Measurements from ENCODE around the gene SMPD4. TPM values are rescaled to one million over a fixed set of nuclear protein-coding genes. Genes with fewer than 3 reads are reported as not detected.
"Not testable (repeated sequence)": the region's sequence is repeated elsewhere in the genome, so short reads cannot be mapped to it uniquely, and the experiment has no call there.

The SMPD4 gene
- total RNA-seq, 4 donors from 2014 or later, result 27.3 to 46.3 (median 36.9) TPM

- no peak overlapping the region for H3K27ac ChIP-seq (replicated peaks in 1 of 4)
- no peak overlapping the region for H3K4me3 ChIP-seq
- intact Hi-C loops (cut with DNase I), result no loop called here
- TF ChIP-seq CTCF (IDR thresholded peaks at IDR 0.05) (no peak), EP300 (IDR thresholded peaks at IDR 0.05) (no peak), POLR2AphosphoS5 (IDR thresholded peaks at IDR 0.05) (no peak), POLR2A (IDR thresholded peaks at IDR 0.05; ENCODE audit: low read depth) (no peak)
- no peaks in the 10 kb centered on the region for H3K27me3 ChIP-seq
- 82% methylated on average over 12 of the region's 15 CpGs for WGBS
- H3K36me3 ChIP-seq, result peaks cover 0 to 32% (median 12%) of the 10 kb centered on the region in 4 donors
- H3K9me3 ChIP-seq, result no peaks in the 10 kb centered on the region
- H3K4me1 ChIP-seq, result no peaks in the 10 kb centered on the region
- no peak for DNase-seq (ENCODE audit: extremely low spot score)
Measured at GRCh38 chr2:130190237-130190636, 8.8 kb upstream of the SMPD4 start.

GRCh38 chr2:130188958-130189357 lies 7.6 kb upstream of the SMPD4 start:
- H3K4me3 ChIP-seq; H3K27ac ChIP-seq (replicated peaks in 1 of 4); H3K9me3 ChIP-seq; H3K4me1 ChIP-seq; DNase-seq (ENCODE audit: extremely low spot score); H3K27me3 ChIP-seq; intact Hi-C loops (cut with DNase I): not testable (repeated sequence)
- WGBS, result no CpG with 5 or more reads among the region's 4 CpGs
- peaks cover 0 to 32% (median 14%) of the 10 kb centered on the region in 4 donors for H3K36me3 ChIP-seq

- H3K4me3 ChIP-seq; H3K27ac ChIP-seq (replicated peaks in 1 of 4); H3K27me3 ChIP-seq; DNase-seq (ENCODE audit: extremely low spot score); H3K9me3 ChIP-seq; intact Hi-C loops (cut with DNase I): not testable (repeated sequence)
- 88% methylated on average over 14 of the region's 17 CpGs for WGBS
- Histone ChIP-seq H3K4me1 (peaks cover 9 to 14% (median 11%) of the 10 kb centered on the region in 4 donors), H3K36me3 (peaks cover 0 to 32% (median 14%) of the 10 kb centered on the region in 4 donors)
Measured at GRCh38 chr2:130187859-130188792, 6.7 kb upstream of the SMPD4 start.

- no peaks in the 10 kb centered on the region for H3K27me3 ChIP-seq
- H3K4me1 ChIP-seq, result peaks cover 12 to 19% (median 15%) of the 10 kb centered on the region in 4 donors
- no peak overlapping the region for H3K27ac ChIP-seq (replicated peaks in 1 of 4)
- intact Hi-C loops (cut with DNase I), result no loop called here
- peaks cover 0 to 32% (median 14%) of the 10 kb centered on the region in 4 donors for H3K36me3 ChIP-seq
- no peak overlapping the region for H3K4me3 ChIP-seq
- no peak for DNase-seq (ENCODE audit: extremely low spot score)
- TF ChIP-seq CTCF (IDR thresholded peaks at IDR 0.05), result no peak
- TF ChIP-seq EP300 (IDR thresholded peaks at IDR 0.05), result no peak
- 79% methylated on average over 4 of the region's 8 CpGs for WGBS
- no peaks in the 10 kb centered on the region for H3K9me3 ChIP-seq
Measured at GRCh38 chr2:130187268-130187667, 5.9 kb upstream of the SMPD4 start.

- Histone ChIP-seq H3K4me3 (no peak overlapping the region), H3K9me3 (no peaks in the 10 kb centered on the region), H3K4me1 (peaks cover 12 to 19% (median 15%) of the 10 kb centered on the region in 4 donors), H3K36me3 (peaks cover 0 to 26% (median 11%) of the 10 kb centered on the region in 4 donors), H3K27ac (replicated peaks in 1 of 4) (no peak overlapping the region), H3K27me3 (no peaks in the 10 kb centered on the region)
- DNase-seq (ENCODE audit: extremely low spot score), result no peak
- intact Hi-C loops (cut with DNase I), result no loop called here
- TF ChIP-seq EP300 (IDR thresholded peaks at IDR 0.05) (no peak), CTCF (IDR thresholded peaks at IDR 0.05) (no peak), POLR2A (IDR thresholded peaks at IDR 0.05; ENCODE audit: low read depth) (no peak), POLR2AphosphoS5 (IDR thresholded peaks at IDR 0.05) (no peak)
- 84% methylated on average over 5 of the region's 5 CpGs for WGBS
Measured at GRCh38 chr2:130186391-130186790, 5.0 kb upstream of the SMPD4 start.
